Measurements from ENCODE around the gene WDR41.

The WDR41 gene

GRCh38 chr5:77444356-77444755, 47.8 kb downstream of the WDR41 start:
- no peak for DNase-seq

- DNase-seq = no peak
Observed at GRCh38 chr5:77443670-77444069, 48.4 kb downstream of the WDR41 start.

- DNase-seq = no peak
Observed at GRCh38 chr5:77438071-77438470, 54.0 kb downstream of the WDR41 start.

- DNase-seq = peak in 1 of 2 experiments; percentile 19
Observed at GRCh38 chr5:77437194-77437593, 54.9 kb downstream of the WDR41 start.

GRCh38 chr5:77431719-77432118, 60.4 kb downstream of the WDR41 start:
- no peak for DNase-seq

- no peak for DNase-seq
Observed at GRCh38 chr5:77431286-77431685, 60.8 kb downstream of the WDR41 start.

- no peak for DNase-seq
Observed at GRCh38 chr5:77430726-77431125, 61.4 kb downstream of the WDR41 start.

GRCh38 chr5:77428526-77428925, 63.6 kb downstream of the WDR41 start:
- no peak for DNase-seq

GRCh38 chr5:77427998-77428397, 64.1 kb downstream of the WDR41 start:
- no peak for DNase-seq

GRCh38 chr5:77426670-77427069, 65.4 kb downstream of the WDR41 start:
- DNase-seq = no peak

- no peak for DNase-seq
Observed at GRCh38 chr5:77425998-77426659, 66.0 kb downstream of the WDR41 start.

GRCh38 chr5:77425420-77425819, 66.7 kb downstream of the WDR41 start:
- no peak for DNase-seq

GRCh38 chr5:77424921-77425320, 67.2 kb downstream of the WDR41 start:
- no peak for DNase-seq

- no peak for DNase-seq
Observed at GRCh38 chr5:77423022-77423750, 68.9 kb downstream of the WDR41 start.

GRCh38 chr5:77420940-77421339, 71.2 kb downstream of the WDR41 start:
- no peak for DNase-seq

- DNase-seq = no peak
Observed at GRCh38 chr5:77419644-77420582, 72.2 kb downstream of the WDR41 start.

GRCh38 chr5:77418601-77419581, 73.2 kb downstream of the WDR41 start:
- DNase-seq = no peak

- DNase-seq = no peak
Observed at GRCh38 chr5:77418162-77418561, 74.0 kb downstream of the WDR41 start.

- no peak for DNase-seq
Observed at GRCh38 chr5:77413049-77413448, 79.1 kb downstream of the WDR41 start.

- peak in 1 of 2 experiments; percentile 4 for DNase-seq
Observed at GRCh38 chr5:77409870-77410621, 82.1 kb downstream of the WDR41 start.

- no peak for DNase-seq
Observed at GRCh38 chr5:77407152-77407551, 85.0 kb downstream of the WDR41 start.
